ENCODE data around the gene MRPL2. TPM values are rescaled to one million over a fixed set of nuclear protein-coding genes. Genes with fewer than 3 reads are reported as not detected.

Gene MRPL2
- total and polyA plus RNA-seq, 2 of the 4 experiments (the other 2 are of a cell fraction): 18.1 to 45.9 TPM

DNA sequence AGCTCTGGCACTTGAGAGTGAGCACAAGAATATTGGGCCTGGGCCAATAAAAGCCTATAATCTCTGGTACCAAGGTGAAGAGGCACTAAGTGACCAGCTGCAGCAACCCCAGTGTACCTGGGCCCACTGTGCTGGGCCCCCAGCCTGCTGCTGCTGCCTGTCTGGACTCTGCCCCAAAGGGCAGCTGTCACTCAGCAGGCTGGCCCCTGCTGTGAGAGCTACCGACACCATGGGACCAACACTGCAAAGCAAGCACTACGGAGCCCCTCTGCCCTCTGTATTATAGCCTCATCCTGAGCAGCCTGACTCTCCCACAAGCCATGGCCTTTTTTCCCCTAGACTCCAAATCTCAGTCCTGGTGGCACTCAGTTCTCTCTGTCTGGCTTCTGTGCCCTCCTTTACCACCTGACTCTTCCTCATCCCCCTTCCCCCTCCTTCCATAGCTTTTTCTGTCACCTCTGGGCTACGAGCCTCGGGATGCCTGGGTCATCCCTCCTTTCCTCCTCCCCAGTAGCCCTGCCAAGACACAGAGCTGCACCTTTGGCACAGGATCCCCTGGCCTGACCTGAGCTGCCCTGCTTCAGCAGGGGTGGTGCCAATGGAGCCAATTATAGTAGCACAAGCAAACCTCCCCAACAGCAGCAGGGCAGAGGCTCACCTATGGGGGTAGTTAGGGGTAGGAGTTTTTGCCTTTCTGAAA is 23.6 kb downstream of the MRPL2 start:
- Histone ChIP-seq H2BK15ac (ENCODE audit: low read depth, low read length) (no peak overlapping the region), H3K9me1 (ENCODE audit: insufficient read depth, low read length) (no peaks in the 10 kb centered on the region), H2AK9ac (replicated peaks; ENCODE audit: low read depth, low read length, poor library complexity) (no peak overlapping the region), H2BK20ac (ENCODE audit: low read depth, low read length) (no peak overlapping the region), H3K56ac (ENCODE audit: extremely low read depth, insufficient read depth, low read length) (no peak overlapping the region), H3K14ac (replicated peaks; ENCODE audit: low read depth, low read length) (no peak overlapping the region), H4K8ac (ENCODE audit: low read depth in 2 of 2, low read length in 2 of 2) (no peak overlapping the region), H3K18ac (ENCODE audit: low read depth, low read length) (no peak overlapping the region), H2AFZ (replicated peaks; ENCODE audit: low read length, poor library complexity) (no peak overlapping the region), H2BK5ac (ENCODE audit: low read depth, low read length, poor library complexity, severe bottlenecking) (no peak overlapping the region), H4K91ac (ENCODE audit: insufficient read depth, low read depth, low read length) (no peak overlapping the region), H3K79me1 (ENCODE audit: low read depth in 1 of 2, low read length in 2 of 2) (peaks cover 7 to 9% of the 10 kb centered on the region in 2 experiments; a peak in 2 of 4 replicates), H3K9ac (ENCODE audit: low read depth, low read length) (no peak overlapping the region), H3K27ac (ENCODE audit: insufficient read depth, low read length) (no peak overlapping the region), H3K23ac (ENCODE audit: low read depth, low read length) (no peak overlapping the region), H3K4me2 (ENCODE audit: low read depth, low read length) (no peak overlapping the region), H4K20me1 (ENCODE audit: insufficient read depth, low read length) (peaks cover 3% of the 10 kb centered on the region; the same call in 1 of the 2 replicates), H4K5ac (ENCODE audit: low read depth, low read length) (no peak overlapping the region), H2BK120ac (ENCODE audit: low read depth, low read length) (no peak overlapping the region), H3K36me3 (ENCODE audit: control insufficient read depth, insufficient read depth, low read length) (peaks cover 60% of the 10 kb centered on the region), H3K4me1 (ENCODE audit: control insufficient read depth, insufficient read depth, low read length) (no peaks in the 10 kb centered on the region), H2AK5ac (ENCODE audit: low read depth, low read length) (no peak overlapping the region), H3K4me3 (ENCODE audit: insufficient read depth, low read depth, low read length) (no peak overlapping the region), H3K4ac (ENCODE audit: low read depth, low read length) (no peak overlapping the region), H3K9me3 (ENCODE audit: control insufficient read depth, insufficient read depth, low read length) (no peaks in the 10 kb centered on the region), H3K27me3 (ENCODE audit: control insufficient read depth, insufficient read depth, low read length) (no peaks in the 10 kb centered on the region)
- TF ChIP-seq, protein P1, sequence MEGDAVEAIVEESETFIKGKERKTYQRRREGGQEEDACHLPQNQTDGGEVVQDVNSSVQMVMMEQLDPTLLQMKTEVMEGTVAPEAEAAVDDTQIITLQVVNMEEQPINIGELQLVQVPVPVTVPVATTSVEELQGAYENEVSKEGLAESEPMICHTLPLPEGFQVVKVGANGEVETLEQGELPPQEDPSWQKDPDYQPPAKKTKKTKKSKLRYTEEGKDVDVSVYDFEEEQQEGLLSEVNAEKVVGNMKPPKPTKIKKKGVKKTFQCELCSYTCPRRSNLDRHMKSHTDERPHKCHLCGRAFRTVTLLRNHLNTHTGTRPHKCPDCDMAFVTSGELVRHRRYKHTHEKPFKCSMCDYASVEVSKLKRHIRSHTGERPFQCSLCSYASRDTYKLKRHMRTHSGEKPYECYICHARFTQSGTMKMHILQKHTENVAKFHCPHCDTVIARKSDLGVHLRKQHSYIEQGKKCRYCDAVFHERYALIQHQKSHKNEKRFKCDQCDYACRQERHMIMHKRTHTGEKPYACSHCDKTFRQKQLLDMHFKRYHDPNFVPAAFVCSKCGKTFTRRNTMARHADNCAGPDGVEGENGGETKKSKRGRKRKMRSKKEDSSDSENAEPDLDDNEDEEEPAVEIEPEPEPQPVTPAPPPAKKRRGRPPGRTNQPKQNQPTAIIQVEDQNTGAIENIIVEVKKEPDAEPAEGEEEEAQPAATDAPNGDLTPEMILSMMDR (conservative IDR thresholded peaks at IDR 0.05; ENCODE audit: low read depth, low read length): no peak
- TF ChIP-seq CEBPB (IDR thresholded peaks at IDR 0.05; ENCODE audit: low read depth, low read length) (no peak), MAZ (IDR thresholded peaks at IDR 0.05; ENCODE audit: borderline replicate concordance, low read depth, low read length) (no peak), RAD21 (IDR thresholded peaks at IDR 0.05; ENCODE audit: low read length) (no peak), RFX5 (IDR thresholded peaks at IDR 0.05; ENCODE audit: low read depth, low read length) (no peak), FOS (IDR thresholded peaks at IDR 0.05; ENCODE audit: low read depth, low read length) (no peak), POLR2A (IDR thresholded peaks at IDR 0.05; ENCODE audit: low read depth, low read length) (no peak), RCOR1 (IDR thresholded peaks at IDR 0.05; ENCODE audit: insufficient replicate concordance, low read length) (no peak), MXI1 (IDR thresholded peaks at IDR 0.05; ENCODE audit: borderline replicate concordance, low read depth, low read length) (no peak), CHD1 (IDR thresholded peaks at IDR 0.05; ENCODE audit: low read depth, low read length) (no peak), BHLHE40 (IDR thresholded peaks at IDR 0.05; ENCODE audit: low read depth, low read length) (no peak), SMC3 (IDR thresholded peaks at IDR 0.05; ENCODE audit: low read depth, low read length) (no peak), MAFK (IDR thresholded peaks at IDR 0.05; ENCODE audit: low read depth, low read length) (no peak)
- TF ChIP-seq, protein P2, sequence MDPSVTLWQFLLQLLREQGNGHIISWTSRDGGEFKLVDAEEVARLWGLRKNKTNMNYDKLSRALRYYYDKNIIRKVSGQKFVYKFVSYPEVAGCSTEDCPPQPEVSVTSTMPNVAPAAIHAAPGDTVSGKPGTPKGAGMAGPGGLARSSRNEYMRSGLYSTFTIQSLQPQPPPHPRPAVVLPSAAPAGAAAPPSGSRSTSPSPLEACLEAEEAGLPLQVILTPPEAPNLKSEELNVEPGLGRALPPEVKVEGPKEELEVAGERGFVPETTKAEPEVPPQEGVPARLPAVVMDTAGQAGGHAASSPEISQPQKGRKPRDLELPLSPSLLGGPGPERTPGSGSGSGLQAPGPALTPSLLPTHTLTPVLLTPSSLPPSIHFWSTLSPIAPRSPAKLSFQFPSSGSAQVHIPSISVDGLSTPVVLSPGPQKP (IDR thresholded peaks at IDR 0.05; ENCODE audit: borderline replicate concordance, low read depth, low read length): no peak
- TF ChIP-seq, protein P3, sequence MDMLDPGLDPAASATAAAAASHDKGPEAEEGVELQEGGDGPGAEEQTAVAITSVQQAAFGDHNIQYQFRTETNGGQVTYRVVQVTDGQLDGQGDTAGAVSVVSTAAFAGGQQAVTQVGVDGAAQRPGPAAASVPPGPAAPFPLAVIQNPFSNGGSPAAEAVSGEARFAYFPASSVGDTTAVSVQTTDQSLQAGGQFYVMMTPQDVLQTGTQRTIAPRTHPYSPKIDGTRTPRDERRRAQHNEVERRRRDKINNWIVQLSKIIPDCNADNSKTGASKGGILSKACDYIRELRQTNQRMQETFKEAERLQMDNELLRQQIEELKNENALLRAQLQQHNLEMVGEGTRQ (IDR thresholded peaks at IDR 0.05; ENCODE audit: low read depth, low read length): no peak
- CTCF ChIA-PET: no interaction called here
- WGBS, 2 experiments (ENCODE audit: extremely low coverage in 2 of 2, insufficient read length in 1 of 2): 96% methylated on average over 4 of the region's 4 CpGs; no CpG with 5 or more reads in 1 of the 2 experiments
- ATAC-seq (ENCODE audit: low read depth) (no peak), DNase-seq (no peak)
- in situ Hi-C loops (cut with MboI; ENCODE audit: low sequenced_read_pairs): no loop called here
- BruUV-seq (replicated peaks): no TSS peak
- POLR2A ChIA-PET (ENCODE audit: unreplicated experiment): no interaction called here
- dilution Hi-C loops (cut with HindIII; ENCODE audit: low sequenced_read_pairs, unreplicated experiment): no loop called here
- intact Hi-C loops (cut with micrococcal nuclease): no loop called here
